Loucy (cell line): ENCODE measurements around the gene FMNL3.

ENCODE experiments used
- EZH2phosphoT487 ChIP-seq: fragments of 200-600 bp; IDR thresholded peaks from 2 replicates; pipeline ENCODE4 v1.6.1; 2018; ENCODE audit warnings: antibody characterized with exemption, mild to moderate bottlenecking, moderate library complexity, borderline replicate concordance
- TF ChIP-seq, protein P1 (sequence below): fragments of 200-600 bp; sonication (generic); conservative IDR thresholded peaks from 2 replicates; pipeline ENCODE4 v1.5.1; 2014; ENCODE audit warnings: mild to moderate bottlenecking, antibody characterized with exemption, low read length

GRCh38 chr12:49627752-49628360 is 79.3 kb downstream of the FMNL3 start:
- TF ChIP-seq, protein P1, sequence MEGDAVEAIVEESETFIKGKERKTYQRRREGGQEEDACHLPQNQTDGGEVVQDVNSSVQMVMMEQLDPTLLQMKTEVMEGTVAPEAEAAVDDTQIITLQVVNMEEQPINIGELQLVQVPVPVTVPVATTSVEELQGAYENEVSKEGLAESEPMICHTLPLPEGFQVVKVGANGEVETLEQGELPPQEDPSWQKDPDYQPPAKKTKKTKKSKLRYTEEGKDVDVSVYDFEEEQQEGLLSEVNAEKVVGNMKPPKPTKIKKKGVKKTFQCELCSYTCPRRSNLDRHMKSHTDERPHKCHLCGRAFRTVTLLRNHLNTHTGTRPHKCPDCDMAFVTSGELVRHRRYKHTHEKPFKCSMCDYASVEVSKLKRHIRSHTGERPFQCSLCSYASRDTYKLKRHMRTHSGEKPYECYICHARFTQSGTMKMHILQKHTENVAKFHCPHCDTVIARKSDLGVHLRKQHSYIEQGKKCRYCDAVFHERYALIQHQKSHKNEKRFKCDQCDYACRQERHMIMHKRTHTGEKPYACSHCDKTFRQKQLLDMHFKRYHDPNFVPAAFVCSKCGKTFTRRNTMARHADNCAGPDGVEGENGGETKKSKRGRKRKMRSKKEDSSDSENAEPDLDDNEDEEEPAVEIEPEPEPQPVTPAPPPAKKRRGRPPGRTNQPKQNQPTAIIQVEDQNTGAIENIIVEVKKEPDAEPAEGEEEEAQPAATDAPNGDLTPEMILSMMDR = no peak
- TF ChIP-seq EZH2phosphoT487 = no peak
